SK-N-SH (cell line): Measurements from ENCODE around the gene IFNL4.

Experiments used
- CHD2 ChIP-seq: fragments of 150-350 bp; IDR thresholded peaks from 2 replicates; pipeline ENCODE4 v1.6.1; 2018; ENCODE audit warnings: low read length; ENCODE audit not compliant: partially characterized antibody
- EZH2phosphoT487 ChIP-seq: fragments of 200-600 bp; sonication (generic); IDR thresholded peaks from 2 replicates; pipeline ENCODE4 v1.6.1; 2017; ENCODE audit warnings: low read depth, mixed run types, mild to moderate bottlenecking, antibody characterized with exemption, moderate library complexity, borderline replicate concordance
- FOSL2 ChIP-seq: IDR thresholded peaks from 2 replicates; pipeline ENCODE4 v1.4.0; 2012; ENCODE audit warnings: low read depth, mild to moderate bottlenecking, moderate library complexity, borderline replicate concordance
- GABPA ChIP-seq: IDR thresholded peaks from 2 replicates; pipeline ENCODE4 v1.4.0; 2012; ENCODE audit warnings: low read depth, mild to moderate bottlenecking
- RFX5 ChIP-seq: IDR thresholded peaks from 2 replicates; pipeline ENCODE4 v1.6.1; 2012; ENCODE audit warnings: mild to moderate bottlenecking, improper control_type of control experiment, low read length
- TAF1 ChIP-seq: IDR thresholded peaks from 2 replicates; pipeline ENCODE4 v1.6.1; 2012; ENCODE audit warnings: low read depth, mild to moderate bottlenecking, low read length, moderate library complexity, borderline replicate concordance
- YY1 ChIP-seq: IDR thresholded peaks from 2 replicates; pipeline ENCODE4 v1.4.0; 2012; ENCODE audit warnings: low read depth, mild to moderate bottlenecking
- TF ChIP-seq, protein P1 (sequence below): fragments of 200-600 bp; sonication (generic); IDR thresholded peaks from 2 replicates; pipeline ENCODE4 v1.6.1; 2017; ENCODE audit warnings: antibody characterized with exemption, mild to moderate bottlenecking, moderate library complexity

GRCh38 chr19:39224910-39225309 lies 23.7 kb downstream of the IFNL4 start:
- TF ChIP-seq, protein P1, sequence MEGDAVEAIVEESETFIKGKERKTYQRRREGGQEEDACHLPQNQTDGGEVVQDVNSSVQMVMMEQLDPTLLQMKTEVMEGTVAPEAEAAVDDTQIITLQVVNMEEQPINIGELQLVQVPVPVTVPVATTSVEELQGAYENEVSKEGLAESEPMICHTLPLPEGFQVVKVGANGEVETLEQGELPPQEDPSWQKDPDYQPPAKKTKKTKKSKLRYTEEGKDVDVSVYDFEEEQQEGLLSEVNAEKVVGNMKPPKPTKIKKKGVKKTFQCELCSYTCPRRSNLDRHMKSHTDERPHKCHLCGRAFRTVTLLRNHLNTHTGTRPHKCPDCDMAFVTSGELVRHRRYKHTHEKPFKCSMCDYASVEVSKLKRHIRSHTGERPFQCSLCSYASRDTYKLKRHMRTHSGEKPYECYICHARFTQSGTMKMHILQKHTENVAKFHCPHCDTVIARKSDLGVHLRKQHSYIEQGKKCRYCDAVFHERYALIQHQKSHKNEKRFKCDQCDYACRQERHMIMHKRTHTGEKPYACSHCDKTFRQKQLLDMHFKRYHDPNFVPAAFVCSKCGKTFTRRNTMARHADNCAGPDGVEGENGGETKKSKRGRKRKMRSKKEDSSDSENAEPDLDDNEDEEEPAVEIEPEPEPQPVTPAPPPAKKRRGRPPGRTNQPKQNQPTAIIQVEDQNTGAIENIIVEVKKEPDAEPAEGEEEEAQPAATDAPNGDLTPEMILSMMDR, result no peak
- TF ChIP-seq YY1, result no peak
- TF ChIP-seq RFX5, result no peak
- TF ChIP-seq FOSL2, result no peak
- no peak for TF ChIP-seq CHD2
- TF ChIP-seq EZH2phosphoT487, result no peak
- TF ChIP-seq TAF1, result no peak
- TF ChIP-seq GABPA, result no peak
